H9 (cell line): Measurements from ENCODE around the gene CHN2. TPM values are rescaled to one million over a fixed set of nuclear protein-coding genes. Genes with fewer than 3 reads are reported as not detected.

ENCODE experiments used
- DNase-seq: peaks from one replicate; pipeline ENCODE4 v3.0.0-alpha.2; 2017
- H2AFZ ChIP-seq: one replicate; pipeline ENCODE4 v1.6.1; 2013; ENCODE audit warnings: mild to moderate bottlenecking, low read length, control low read depth, moderate library complexity
- H2AK5ac ChIP-seq: 2 replicates; pipeline ENCODE4 v1.6.1; 2013; ENCODE audit warnings: low read length, control low read depth, mixed read lengths; ENCODE audit not compliant: insufficient read length
- H2BK120ac ChIP-seq: one replicate; pipeline ENCODE4 v1.6.1; 2013; ENCODE audit warnings: low read depth, mild to moderate bottlenecking, low read length, control low read depth, inconsistent platforms; ENCODE audit not compliant: poor library complexity, severe bottlenecking
- H2BK12ac ChIP-seq: 2 replicates; pipeline ENCODE4 v1.6.1; 2013; ENCODE audit warnings: low read length, control low read depth, mixed read lengths, low read depth; ENCODE audit not compliant: insufficient read length
- H2BK15ac ChIP-seq: 2 replicates; pipeline ENCODE4 v1.6.1; 2013; ENCODE audit warnings: low read depth, low read length, control low read depth
- H2BK20ac ChIP-seq: one replicate; pipeline ENCODE4 v1.6.1; 2013; ENCODE audit warnings: low read depth, mild to moderate bottlenecking, low read length, control low read depth, inconsistent platforms; ENCODE audit not compliant: poor library complexity, severe bottlenecking
- H2BK5ac ChIP-seq: 2 replicates; pipeline ENCODE4 v1.6.1; 2013; ENCODE audit warnings: low read length, control low read depth, mixed read lengths; ENCODE audit not compliant: insufficient read length
- H3K14ac ChIP-seq: 2 replicates; pipeline ENCODE4 v1.6.1; 2013; ENCODE audit warnings: low read length, control low read depth; ENCODE audit not compliant: insufficient read depth
- H3K18ac ChIP-seq: 2 replicates; pipeline ENCODE4 v1.6.1; 2013; ENCODE audit warnings: low read depth, mild to moderate bottlenecking, mixed read lengths, low read length, control low read depth; ENCODE audit not compliant: insufficient read length
- H3K23ac ChIP-seq: 2 replicates; pipeline ENCODE4 v1.6.1; 2013; ENCODE audit warnings: low read length, control low read depth, mixed read lengths, low read depth; ENCODE audit not compliant: insufficient read length
- H3K23me2 ChIP-seq: 2 replicates; pipeline ENCODE4 v1.6.1; 2013; ENCODE audit warnings: low read depth, mild to moderate bottlenecking, mixed read lengths, low read length, control low read depth; ENCODE audit not compliant: insufficient read length, poor library complexity, severe bottlenecking
- H3K27ac ChIP-seq: 2 replicates; pipeline ENCODE4 v1.5.1; 2013; ENCODE audit warnings: low read length, control low read depth, mixed read lengths, low read depth; ENCODE audit not compliant: insufficient read length
- H3K27me3 ChIP-seq: 2 replicates; pipeline ENCODE4 v1.6.1; 2013; ENCODE audit warnings: low read length, control low read depth, inconsistent platforms; ENCODE audit not compliant: insufficient read depth
- H3K4ac ChIP-seq: 2 replicates; pipeline ENCODE4 v1.6.1; 2013; ENCODE audit warnings: low read depth, mild to moderate bottlenecking, control low read depth, inconsistent platforms, low read length, moderate library complexity
- H3K4me1 ChIP-seq: 2 replicates; pipeline ENCODE4 v1.6.1; 2013; ENCODE audit warnings: low read length, control low read depth, inconsistent platforms; ENCODE audit not compliant: insufficient read depth
- H3K4me2 ChIP-seq: 2 replicates; pipeline ENCODE4 v1.6.1; 2013; ENCODE audit warnings: low read length, control low read depth, mixed read lengths; ENCODE audit not compliant: insufficient read length, insufficient read depth
- H3K56ac ChIP-seq: 2 replicates; pipeline ENCODE4 v1.6.1; 2013; ENCODE audit warnings: low read depth, mild to moderate bottlenecking, mixed read lengths, low read length, control low read depth; ENCODE audit not compliant: insufficient read length
- H3K79me1 ChIP-seq: 2 replicates; pipeline ENCODE4 v1.6.1; 2013; ENCODE audit warnings: low read depth, mild to moderate bottlenecking, moderate library complexity, low read length, control low read depth, inconsistent platforms; ENCODE audit not compliant: insufficient read depth, poor library complexity, severe bottlenecking
- H3K79me2 ChIP-seq: 2 replicates; pipeline ENCODE4 v1.6.1; 2013; ENCODE audit warnings: low read length, control low read depth, inconsistent platforms; ENCODE audit not compliant: insufficient read depth
- H3K9ac ChIP-seq: 2 replicates; pipeline ENCODE4 v1.6.1; 2013; ENCODE audit warnings: low read length, control low read depth, mixed read lengths; ENCODE audit not compliant: insufficient read length; ENCODE audit errors: extremely low read depth
- H3K9me3 ChIP-seq: one replicate; pipeline ENCODE4 v1.6.1; 2013; ENCODE audit warnings: low read depth, low read length, inconsistent platforms; ENCODE audit not compliant: control insufficient read depth
- H3T11ph ChIP-seq: one replicate; pipeline ENCODE4 v1.6.1; 2013; ENCODE audit warnings: mild to moderate bottlenecking, low read length, control low read depth, inconsistent platforms
- H4K20me1 ChIP-seq: one replicate; pipeline ENCODE4 v1.6.1; 2013; ENCODE audit not compliant: control insufficient read depth, insufficient read length, insufficient read depth
- H4K5ac ChIP-seq: 2 replicates; pipeline ENCODE4 v1.6.1; 2013; ENCODE audit warnings: low read depth, mild to moderate bottlenecking, mixed read lengths, low read length, control low read depth; ENCODE audit not compliant: insufficient read length
- H4K8ac ChIP-seq: replicated peaks from 2 replicates; pipeline ENCODE4 v1.6.1; 2013; ENCODE audit warnings: low read length, control low read depth, mixed read lengths, low read depth; ENCODE audit not compliant: insufficient read length
- H4K91ac ChIP-seq: 2 replicates; pipeline ENCODE4 v1.6.1; 2013; ENCODE audit warnings: low read depth, mild to moderate bottlenecking, moderate library complexity, mixed read lengths, low read length, control low read depth; ENCODE audit not compliant: insufficient read length
- H3K27ac Mint-ChIP-seq, 3 experiments: 2 replicates in 2 of 3; 3 replicates in 1 of 3; pipeline ENCODE4 v1.8.0; 2020 to 2021; ENCODE audit warnings: mixed read lengths in 3 of 3, mild to moderate bottlenecking in 1 of 3, moderate library complexity in 1 of 3
- H3K27me3 Mint-ChIP-seq: 2 replicates; pipeline ENCODE4 v1.8.0; 2021; ENCODE audit warnings: low read depth, mild to moderate bottlenecking, moderate library complexity, mixed read lengths
- H3K36me3 Mint-ChIP-seq, 3 experiments: 2 replicates in 2 of 3; 3 replicates in 1 of 3; pipeline ENCODE4 v1.8.0; 2020 to 2021; ENCODE audit warnings: low read depth in 3 of 3, mixed read lengths in 3 of 3; ENCODE audit not compliant: insufficient read depth in 1 of 3
- H3K4me1 Mint-ChIP-seq, 2 experiments: 2 replicates each; pipeline ENCODE4 v1.8.0; 2020; ENCODE audit warnings: mixed read lengths in 2 of 2
- H3K4me3 Mint-ChIP-seq, 2 experiments: 2 replicates in 1 of 2; 3 replicates in 1 of 2; pipeline ENCODE4 v1.8.0; 2020 to 2021; ENCODE audit warnings: mild to moderate bottlenecking in 2 of 2, mixed read lengths in 2 of 2, moderate library complexity in 1 of 2
- H3K9me3 Mint-ChIP-seq, 2 experiments: 2 replicates in 1 of 2; 3 replicates in 1 of 2; pipeline ENCODE4 v1.8.0; 2020; ENCODE audit warnings: mild to moderate bottlenecking in 2 of 2, mixed read lengths in 2 of 2, moderate library complexity in 1 of 2
- WGBS: extraction: QIAGEN DNeasy Blood & Tissue Kit; methylation state at CpG from one replicate; pipeline ENCODE4 v1.1.7; 2013; ENCODE audit warnings: missing lambda C conversion rate, low lambda C conversion rate, mixed read lengths; ENCODE audit not compliant: insufficient read length; ENCODE audit errors: extremely low coverage; 5-methylcytosine and 5-hydroxymethylcytosine counted together
- total RNA-seq: library from RNA; stranded (reverse); gene quantifications from 2 replicates; pipeline ENCODE4 v1.2.1, GENCODE V29; 2021
- TF ChIP-seq, protein P1 (sequence below): fragments of 200-600 bp; sonication (generic); conservative IDR thresholded peaks from 3 replicates; pipeline ENCODE4 v1.8.0; 2021; ENCODE audit warnings: antibody characterized with exemption, mild to moderate bottlenecking

Gene CHN2
- total RNA-seq, 1 experiment from 2014 or later = 3.3 TPM

DNA sequence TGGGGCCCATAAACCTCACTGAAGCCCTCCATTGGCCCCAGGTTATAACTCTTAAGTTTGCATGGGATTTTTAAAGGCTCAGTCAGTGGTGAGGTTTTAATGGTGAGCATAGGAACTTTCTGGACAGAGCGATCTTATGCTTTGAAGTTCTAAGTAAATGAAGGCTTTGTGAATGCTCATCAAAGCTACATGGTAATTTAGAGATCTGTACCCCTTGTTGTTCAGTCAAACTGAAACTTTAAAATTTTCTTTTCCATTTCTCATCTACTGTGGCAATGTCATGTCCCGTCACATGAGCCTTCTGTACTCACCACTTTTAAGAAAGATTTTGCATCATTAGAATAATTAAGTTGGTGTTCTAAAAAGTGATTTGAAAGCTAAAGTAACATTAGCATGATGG is 39.9 kb downstream of the CHN2 start:
- peaks cover 2 to 9% (median 2%) of the 10 kb centered on the region in 3 experiments; a peak in 3 of 7 replicates for H3K36me3 Mint-ChIP-seq
- peaks cover 2% of the 10 kb centered on the region; the same call in 1 of the 2 replicates for H3K27me3 Mint-ChIP-seq
- no peak overlapping the region for H3K18ac ChIP-seq
- no peak overlapping the region for H3K9ac ChIP-seq
- H3K56ac ChIP-seq = no peak overlapping the region
- H2BK120ac ChIP-seq = no peak overlapping the region
- H2BK15ac ChIP-seq = no peak overlapping the region
- H3K27me3 ChIP-seq = no peaks in the 10 kb centered on the region
- H4K8ac ChIP-seq = no peak overlapping the region
- H3K4me2 ChIP-seq = no peak overlapping the region
- no peak overlapping the region for H4K91ac ChIP-seq
- no peaks in the 10 kb centered on the region for H4K20me1 ChIP-seq
- H3K4me3 Mint-ChIP-seq = no peak overlapping the region
- no peaks in the 10 kb centered on the region; the same call in 1 of the 2 replicates for H3K4me1 ChIP-seq
- no peak overlapping the region for H2BK5ac ChIP-seq
- H3K14ac ChIP-seq = no peak overlapping the region
- TF ChIP-seq, protein P1, sequence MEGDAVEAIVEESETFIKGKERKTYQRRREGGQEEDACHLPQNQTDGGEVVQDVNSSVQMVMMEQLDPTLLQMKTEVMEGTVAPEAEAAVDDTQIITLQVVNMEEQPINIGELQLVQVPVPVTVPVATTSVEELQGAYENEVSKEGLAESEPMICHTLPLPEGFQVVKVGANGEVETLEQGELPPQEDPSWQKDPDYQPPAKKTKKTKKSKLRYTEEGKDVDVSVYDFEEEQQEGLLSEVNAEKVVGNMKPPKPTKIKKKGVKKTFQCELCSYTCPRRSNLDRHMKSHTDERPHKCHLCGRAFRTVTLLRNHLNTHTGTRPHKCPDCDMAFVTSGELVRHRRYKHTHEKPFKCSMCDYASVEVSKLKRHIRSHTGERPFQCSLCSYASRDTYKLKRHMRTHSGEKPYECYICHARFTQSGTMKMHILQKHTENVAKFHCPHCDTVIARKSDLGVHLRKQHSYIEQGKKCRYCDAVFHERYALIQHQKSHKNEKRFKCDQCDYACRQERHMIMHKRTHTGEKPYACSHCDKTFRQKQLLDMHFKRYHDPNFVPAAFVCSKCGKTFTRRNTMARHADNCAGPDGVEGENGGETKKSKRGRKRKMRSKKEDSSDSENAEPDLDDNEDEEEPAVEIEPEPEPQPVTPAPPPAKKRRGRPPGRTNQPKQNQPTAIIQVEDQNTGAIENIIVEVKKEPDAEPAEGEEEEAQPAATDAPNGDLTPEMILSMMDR = no peak
- H3K4ac ChIP-seq = no peak overlapping the region
- H3K79me1 ChIP-seq = no peaks in the 10 kb centered on the region
- DNase-seq = no peak
- no peaks in the 10 kb centered on the region for H3K79me2 ChIP-seq
- H3K23me2 ChIP-seq = no peaks in the 10 kb centered on the region
- no peak overlapping the region for H3T11ph ChIP-seq
- no peak overlapping the region for H3K27ac Mint-ChIP-seq
- H2BK12ac ChIP-seq = no peak overlapping the region
- no peak overlapping the region for H3K23ac ChIP-seq
- no peak overlapping the region for H2AFZ ChIP-seq
- no peak overlapping the region for H4K5ac ChIP-seq
- H3K9me3 ChIP-seq = no peaks in the 10 kb centered on the region
- H2BK20ac ChIP-seq = no peak overlapping the region
- no peak overlapping the region for H3K27ac ChIP-seq
- peaks cover 8 to 15% of the 10 kb centered on the region in 2 experiments for H3K4me1 Mint-ChIP-seq
- WGBS = no CpG with 5 or more reads among the region's 2 CpGs
- no peak overlapping the region for H2AK5ac ChIP-seq
- peaks cover 2 to 4% of the 10 kb centered on the region in 2 experiments for H3K9me3 Mint-ChIP-seq
